GM19099 (cell line): ENCODE data around the gene TGFBRAP1.

Experiments
- POLR2A ChIP-seq: IDR thresholded peaks from 3 replicates; pipeline ENCODE4 v1.6.1; 2011; ENCODE audit warnings: low read depth; ENCODE audit not compliant: insufficient read length; ENCODE audit errors: extremely low read depth

The TGFBRAP1 gene

DNA sequence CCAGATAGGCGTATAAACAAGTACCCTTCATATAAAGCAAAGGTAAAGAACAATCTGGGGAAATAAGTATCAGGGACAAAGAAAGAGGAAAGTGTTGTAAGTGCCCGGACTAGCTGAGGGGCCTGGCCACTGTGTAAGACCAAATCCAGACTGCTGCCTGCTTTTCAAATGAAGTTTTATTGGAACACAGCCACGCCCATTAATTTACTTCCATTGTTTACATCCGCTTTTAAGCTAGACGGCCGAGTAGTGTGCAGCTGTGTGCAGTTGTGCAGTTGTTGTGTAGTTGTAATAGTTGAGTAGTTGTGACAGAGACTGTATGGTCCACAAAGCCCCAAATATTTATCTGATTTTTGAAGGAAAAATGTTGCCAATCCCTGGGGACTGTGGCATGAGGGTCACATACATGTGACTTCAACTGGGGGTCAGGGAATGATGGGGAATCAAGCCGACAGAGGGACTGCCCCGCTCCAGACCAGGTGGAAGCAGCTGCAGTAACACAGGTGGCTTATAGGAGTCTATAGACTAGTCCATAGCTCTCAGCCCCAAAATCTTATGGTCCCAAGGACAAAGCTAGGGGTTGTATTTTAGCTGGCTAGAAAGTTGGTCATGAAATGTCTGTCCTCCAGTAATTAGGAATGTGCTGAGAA is 39.3 kb upstream of the TGFBRAP1 start:
- no peak for TF ChIP-seq POLR2A

DNA sequence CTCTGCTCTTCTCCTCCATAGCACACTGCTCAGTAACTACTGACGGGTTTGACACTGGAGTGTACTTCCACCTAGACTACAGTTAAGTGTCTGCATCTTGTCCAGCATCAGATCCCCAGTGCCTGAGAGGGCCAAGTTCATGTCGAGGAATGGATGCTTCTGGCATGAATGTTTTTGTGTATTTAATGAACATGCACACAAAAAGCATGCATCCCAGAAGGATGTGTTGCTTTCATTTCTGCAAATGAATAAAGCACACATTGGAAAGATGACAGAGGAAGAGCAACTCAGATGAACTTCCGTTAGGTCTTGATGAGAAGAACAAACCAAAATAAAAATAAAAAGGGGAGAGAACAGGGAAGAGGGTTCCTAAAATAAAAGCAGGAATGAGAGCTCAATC is 35.7 kb upstream of the TGFBRAP1 start:
- TF ChIP-seq POLR2A, result no peak

DNA sequence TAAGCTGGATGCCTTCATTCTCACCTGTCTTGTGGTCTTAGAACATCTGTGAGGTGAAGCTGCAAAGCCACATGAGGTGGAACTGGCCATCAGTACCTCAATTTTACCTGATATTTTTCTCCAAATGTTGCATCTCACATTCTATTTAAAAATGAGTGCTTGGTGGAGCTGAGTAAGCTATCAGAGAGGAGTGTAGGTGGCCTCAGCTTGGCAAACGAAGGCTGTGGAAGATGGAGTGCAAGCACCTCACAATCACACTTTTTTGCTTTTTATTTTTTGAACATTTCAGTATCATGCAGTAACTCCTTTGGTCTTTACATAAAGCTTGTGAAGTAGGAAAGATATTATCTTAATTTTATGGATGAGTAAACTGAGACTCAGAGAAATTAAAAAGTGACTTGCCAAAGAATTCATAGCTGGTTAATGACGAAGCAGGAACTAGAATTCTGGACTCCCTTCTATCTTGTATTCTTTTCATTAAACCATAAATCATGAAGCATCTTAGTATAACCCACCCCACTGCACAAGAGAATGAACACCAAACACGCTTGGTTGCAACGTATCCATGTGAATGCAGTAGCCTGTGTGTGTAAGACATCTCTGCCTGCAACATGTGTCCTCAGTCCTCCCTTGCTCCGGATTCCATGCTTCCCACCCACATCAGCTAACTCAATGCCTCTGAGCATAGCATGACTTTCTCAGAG is 35.1 kb upstream of the TGFBRAP1 start:
- no peak for TF ChIP-seq POLR2A

DNA sequence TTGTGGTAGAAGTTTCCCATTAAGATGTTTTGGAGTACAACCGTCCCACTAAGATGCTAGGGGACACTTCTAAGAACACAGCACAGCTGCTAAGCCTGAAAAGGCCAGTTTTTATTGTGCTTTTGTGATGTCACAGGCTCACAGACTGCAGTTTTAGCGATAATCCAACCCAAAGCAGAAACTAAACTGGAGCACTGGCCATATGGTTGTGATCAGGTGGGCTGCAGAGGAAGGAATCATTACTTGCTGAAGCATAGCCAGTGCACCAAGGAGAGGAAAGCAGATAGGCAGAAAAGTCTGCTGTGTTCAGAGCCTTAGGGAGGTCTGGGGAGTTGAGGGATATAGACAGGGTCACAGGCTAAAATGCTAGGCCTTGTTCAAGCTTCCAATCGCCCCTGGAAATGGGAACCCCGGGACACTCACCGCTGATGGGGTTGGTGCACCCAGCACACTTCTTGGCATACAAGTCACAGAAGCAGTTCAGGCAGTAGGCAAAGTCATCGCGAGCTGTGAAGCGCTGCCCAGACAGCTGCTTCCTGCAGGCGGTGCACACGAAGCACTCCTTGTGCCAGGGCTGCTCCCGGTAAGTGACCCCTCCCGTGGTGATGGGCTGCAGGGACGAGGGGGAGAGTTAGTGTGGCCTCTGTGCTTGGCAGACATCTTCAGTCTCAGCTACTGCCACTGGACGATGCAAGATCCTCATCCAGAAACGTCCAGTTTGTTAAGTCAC is 33.5 kb upstream of the TGFBRAP1 start:
- TF ChIP-seq POLR2A, result no peak

DNA sequence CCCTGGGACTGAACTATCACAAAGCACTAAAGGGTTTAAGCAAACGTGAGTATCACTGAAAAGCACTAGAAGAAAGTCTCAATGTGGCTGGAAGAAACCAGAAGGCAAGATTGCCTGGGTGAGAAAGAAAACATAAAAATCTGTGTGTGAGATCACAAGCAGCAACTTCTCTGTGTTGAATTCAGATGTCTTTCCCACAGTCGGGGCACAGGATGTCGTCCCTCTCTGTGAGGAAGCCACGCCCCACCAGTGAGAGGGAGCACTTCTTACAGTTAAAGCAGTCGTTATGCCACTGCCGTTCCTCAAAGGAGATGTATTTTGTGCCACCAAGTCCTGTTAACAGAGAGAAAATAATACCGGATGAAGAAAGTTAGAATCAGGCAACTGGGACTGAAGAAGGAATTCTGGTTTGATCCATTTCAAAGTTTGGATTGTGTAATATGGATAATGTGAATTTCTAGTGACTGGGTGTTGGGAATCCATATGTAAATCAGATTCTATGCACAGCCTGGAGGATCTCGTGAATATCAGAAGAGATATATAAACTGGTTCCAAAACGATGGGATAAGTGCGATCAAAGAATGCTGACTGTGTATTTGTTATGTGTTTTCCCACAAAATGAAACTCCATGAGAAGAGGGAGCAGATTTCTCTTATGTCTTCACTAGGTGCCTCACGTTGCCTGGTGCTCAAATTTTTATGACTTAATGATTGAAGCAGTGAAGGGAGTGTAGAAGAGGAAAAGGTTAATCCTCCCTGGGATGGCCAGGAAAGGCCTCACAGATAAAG is 31.8 kb upstream of the TGFBRAP1 start:
- TF ChIP-seq POLR2A, result no peak

DNA sequence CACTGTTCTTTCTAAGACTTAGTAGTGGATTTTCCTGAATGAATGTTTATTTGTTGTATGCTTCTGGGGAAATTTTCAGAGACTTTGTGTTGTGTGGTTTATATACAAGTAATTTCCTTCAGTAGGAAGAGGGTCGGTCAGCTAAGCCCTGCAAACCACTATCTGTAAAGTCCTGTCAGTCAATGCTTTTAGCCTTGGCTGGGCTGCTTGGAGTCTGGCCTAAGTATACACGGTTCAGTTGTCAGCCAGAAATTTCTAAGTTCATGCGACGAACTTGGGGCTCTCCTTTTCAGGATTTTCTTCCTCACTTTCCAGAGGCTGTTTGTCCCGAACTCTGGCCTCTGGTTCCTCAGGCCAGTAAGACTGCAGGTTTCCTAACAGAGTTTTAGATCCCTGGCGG is 29.1 kb upstream of the TGFBRAP1 start:
- no peak for TF ChIP-seq POLR2A

DNA sequence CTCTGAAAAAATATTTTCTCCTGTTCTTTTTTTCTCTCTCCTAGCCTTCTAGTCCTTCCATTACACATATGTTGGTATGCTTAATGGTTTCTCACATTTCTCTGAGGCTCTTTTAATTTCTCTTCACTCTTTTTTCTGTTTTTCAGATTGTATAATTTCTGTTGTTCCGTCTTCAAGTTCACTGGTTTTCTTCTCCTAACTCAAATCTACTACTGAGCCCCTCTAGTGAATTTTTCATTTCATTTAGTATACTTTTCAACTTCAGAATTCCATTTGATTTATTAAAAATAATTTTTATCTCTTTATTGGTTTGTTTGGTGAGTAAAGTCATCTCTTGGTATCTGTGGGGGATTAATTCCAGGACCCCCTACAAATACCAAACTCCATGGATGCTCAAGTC is 27.6 kb upstream of the TGFBRAP1 start:
- no peak for TF ChIP-seq POLR2A

DNA sequence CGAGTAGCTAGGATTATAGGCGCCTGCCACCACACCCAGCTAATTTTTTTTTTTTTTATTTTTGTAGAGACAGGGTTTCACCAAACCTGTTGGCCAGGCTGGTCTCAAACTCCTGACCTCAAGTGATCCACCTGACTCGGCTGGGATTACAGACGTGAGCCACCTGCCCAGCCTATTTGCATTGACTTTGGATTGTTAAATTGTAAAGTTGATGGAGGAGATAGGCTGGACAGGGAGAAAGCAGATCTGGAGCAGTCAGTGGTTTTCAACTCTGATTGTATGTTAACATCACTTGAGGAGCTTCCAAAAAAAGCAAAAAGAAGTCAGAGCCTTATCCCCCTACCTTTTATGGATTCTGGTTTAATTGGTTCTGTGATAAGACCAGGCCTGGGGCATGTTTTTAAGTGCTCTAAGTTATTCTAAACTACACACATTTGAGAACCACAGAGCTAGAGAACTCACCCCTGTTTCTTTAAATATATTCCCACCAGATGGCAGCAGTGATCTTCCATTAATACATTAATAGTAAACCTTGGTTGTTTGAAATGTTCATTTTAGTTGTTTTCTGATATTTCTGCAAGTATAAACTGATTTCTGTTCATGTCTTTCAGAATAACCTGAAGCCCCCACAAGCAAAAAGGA is 15.3 kb upstream of the TGFBRAP1 start:
- no peak for TF ChIP-seq POLR2A

DNA sequence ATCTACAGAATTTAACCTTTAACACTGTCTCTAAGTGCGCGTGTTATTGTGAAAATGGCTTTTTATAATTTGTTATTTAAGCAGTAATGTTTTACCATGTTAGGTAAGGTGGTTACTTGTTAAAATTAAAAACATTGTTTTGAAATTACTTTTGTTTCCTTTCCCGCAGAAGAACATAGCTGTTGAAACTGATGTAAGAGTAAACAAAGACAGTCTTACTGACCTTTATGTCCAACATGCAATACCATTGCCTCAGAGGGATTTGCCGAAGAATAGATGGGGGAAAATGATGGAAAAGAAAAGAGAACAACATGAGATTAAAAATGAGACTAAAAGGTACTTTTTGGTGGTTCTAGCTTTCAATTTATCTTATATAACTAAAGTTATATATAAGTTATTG is 9.9 kb upstream of the TGFBRAP1 start:
- TF ChIP-seq POLR2A, result no peak

DNA sequence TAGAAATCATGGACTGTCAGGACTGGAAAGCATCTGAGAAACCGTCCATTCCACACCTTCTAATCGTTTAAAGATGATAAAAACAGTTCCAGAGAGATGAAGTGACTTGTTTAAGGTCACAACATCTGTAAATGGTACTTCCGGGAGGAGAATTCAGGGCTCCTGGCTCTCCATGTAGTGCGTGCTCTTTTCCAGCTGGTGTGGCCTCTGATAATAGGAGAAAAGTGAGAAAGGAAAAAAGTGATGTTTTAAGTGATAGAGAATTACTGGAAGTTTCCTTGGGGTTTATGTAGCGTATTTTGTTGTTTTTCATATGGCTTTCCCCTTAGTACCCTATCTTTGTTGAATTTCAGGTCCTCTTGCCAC is 8.5 kb upstream of the TGFBRAP1 start:
- no peak for TF ChIP-seq POLR2A

DNA sequence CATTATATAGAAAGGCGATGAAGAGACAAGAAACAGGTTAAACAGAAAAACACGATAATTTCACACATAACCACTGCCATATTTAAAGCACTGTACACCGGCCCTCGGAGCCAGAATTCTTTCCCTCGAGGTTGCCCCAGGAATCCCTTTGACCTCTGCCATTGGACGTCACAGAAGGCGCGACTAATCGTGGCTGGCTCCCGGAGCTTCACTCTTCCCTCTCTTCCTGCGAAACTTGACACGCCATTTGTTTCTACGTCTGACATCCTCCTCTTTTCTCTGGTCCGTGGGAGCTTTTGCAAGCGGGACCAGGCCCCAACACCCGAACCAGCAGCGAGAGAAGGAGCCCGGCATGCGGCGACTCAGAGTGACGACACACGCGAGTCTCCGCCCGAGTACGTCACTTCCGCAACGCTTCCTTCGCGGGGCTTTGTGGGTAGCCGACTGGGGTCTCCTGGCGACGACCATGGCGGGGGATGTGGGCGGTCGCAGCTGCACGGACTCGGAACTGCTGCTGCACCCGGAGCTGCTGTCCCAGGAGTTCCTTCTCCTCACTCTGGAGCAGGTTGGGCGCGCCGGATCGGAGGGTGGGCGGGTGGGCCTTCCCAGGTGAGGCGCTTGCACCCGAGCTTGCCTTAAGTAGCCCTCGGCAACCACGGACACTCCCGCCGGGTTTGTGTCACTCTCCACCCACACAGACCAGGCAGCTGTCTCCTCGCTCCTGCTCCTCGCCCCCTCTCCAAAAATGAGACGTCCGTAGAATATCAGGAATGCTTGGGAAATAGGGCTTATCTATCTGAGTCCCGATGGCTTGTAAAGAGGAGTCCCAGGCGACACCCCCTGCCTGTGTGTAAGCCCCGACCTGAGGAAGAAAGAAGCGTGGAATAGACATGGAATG is 7.8 kb upstream of the TGFBRAP1 start, which contains the start of gene C2orf49:
C2orf49 (plus strand) TSS at position 419 of the 898 bp plus-strand sequence; CDS start at position 467, 48 bp downstream.
- TF ChIP-seq POLR2A, result peak; percentile 76

DNA sequence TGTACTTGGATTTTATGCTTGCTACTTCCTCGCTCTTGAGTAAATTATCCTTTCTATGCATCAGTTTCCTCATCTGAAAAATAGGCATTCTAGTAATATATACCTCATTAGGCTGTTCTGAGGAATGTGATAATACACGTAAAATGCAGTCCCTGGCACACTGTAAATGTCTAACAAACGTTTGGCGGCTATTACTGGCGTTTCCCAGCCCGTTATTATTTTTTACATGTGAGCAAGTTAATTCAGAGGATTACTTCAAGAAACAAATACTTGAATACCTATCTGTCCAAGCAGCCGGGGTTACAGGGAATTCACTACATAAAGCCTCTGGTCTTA is 7.2 kb upstream of the TGFBRAP1 start:
- TF ChIP-seq POLR2A, result no peak

DNA sequence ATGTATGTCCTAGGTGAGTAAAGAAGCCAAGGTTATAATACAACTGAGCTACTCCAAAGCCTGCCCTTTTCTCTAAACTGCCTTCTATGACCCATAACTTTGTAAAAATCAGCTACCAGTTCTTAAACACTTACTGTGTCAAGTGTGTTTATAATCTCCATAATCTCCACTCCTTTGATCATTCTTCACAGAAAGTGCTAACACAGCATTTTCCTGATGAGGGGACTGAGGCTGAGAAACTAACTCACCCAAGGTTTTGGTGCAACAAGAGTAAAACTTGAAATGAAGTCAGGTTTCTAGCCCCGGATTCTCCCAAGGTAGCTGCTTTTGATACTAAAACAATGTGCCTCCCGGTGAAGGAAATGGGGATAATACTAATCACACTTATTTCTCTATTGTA is 5.9 kb upstream of the TGFBRAP1 start:
- TF ChIP-seq POLR2A, result no peak

DNA sequence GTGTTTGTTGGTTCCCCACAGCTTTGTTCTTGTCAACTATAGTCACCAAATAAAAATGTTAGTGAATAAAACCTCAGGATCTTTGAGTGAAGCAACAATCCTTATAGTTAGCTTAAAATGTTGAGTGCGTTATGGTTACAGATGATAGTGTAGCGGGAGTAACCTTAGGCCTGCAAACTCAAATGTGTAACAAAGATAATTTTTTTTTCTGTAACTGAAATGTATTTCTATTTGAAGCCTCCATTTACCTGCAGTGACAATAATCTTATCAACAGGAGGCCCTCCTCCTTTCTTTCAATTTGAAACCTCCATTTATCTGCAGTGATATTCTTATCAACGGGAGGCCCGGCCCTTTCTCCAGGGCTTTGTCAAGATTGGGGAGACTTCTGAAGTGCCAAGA is 4.7 kb upstream of the TGFBRAP1 start:
- TF ChIP-seq POLR2A, result no peak
